GM12873 (cell line): ENCODE measurements around the gene ZAP70.

Experiments used
- TF ChIP-seq, protein P1 (sequence below): IDR thresholded peaks from 2 replicates; pipeline ENCODE4 v1.5.1; 2012; ENCODE audit warnings: low read depth, mild to moderate bottlenecking, moderate library complexity, low read length, control low read depth; ENCODE audit not compliant: insufficient read depth; ENCODE audit errors: missing control alignments

The ZAP70 gene

DNA sequence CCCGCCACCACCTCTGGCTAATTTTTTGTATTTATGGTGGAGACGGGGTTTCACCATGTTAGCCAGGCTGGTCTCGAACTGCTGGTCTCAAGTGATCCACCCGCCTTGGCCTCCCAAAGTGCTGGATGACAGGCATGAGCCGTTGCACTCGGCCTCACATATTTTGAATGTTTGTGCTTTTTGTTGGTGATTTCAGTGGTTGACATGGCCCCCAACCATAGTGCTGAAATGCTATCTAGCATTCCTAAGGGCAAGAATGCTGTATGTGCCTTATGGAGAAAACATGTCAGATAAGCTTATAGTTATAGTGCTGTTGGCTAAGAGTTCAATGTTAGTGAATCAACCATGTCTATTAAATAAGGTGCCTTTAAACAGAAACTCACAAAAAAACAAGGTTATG is 8.9 kb downstream of the ZAP70 start:
- TF ChIP-seq, protein P1, sequence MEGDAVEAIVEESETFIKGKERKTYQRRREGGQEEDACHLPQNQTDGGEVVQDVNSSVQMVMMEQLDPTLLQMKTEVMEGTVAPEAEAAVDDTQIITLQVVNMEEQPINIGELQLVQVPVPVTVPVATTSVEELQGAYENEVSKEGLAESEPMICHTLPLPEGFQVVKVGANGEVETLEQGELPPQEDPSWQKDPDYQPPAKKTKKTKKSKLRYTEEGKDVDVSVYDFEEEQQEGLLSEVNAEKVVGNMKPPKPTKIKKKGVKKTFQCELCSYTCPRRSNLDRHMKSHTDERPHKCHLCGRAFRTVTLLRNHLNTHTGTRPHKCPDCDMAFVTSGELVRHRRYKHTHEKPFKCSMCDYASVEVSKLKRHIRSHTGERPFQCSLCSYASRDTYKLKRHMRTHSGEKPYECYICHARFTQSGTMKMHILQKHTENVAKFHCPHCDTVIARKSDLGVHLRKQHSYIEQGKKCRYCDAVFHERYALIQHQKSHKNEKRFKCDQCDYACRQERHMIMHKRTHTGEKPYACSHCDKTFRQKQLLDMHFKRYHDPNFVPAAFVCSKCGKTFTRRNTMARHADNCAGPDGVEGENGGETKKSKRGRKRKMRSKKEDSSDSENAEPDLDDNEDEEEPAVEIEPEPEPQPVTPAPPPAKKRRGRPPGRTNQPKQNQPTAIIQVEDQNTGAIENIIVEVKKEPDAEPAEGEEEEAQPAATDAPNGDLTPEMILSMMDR = no peak

DNA sequence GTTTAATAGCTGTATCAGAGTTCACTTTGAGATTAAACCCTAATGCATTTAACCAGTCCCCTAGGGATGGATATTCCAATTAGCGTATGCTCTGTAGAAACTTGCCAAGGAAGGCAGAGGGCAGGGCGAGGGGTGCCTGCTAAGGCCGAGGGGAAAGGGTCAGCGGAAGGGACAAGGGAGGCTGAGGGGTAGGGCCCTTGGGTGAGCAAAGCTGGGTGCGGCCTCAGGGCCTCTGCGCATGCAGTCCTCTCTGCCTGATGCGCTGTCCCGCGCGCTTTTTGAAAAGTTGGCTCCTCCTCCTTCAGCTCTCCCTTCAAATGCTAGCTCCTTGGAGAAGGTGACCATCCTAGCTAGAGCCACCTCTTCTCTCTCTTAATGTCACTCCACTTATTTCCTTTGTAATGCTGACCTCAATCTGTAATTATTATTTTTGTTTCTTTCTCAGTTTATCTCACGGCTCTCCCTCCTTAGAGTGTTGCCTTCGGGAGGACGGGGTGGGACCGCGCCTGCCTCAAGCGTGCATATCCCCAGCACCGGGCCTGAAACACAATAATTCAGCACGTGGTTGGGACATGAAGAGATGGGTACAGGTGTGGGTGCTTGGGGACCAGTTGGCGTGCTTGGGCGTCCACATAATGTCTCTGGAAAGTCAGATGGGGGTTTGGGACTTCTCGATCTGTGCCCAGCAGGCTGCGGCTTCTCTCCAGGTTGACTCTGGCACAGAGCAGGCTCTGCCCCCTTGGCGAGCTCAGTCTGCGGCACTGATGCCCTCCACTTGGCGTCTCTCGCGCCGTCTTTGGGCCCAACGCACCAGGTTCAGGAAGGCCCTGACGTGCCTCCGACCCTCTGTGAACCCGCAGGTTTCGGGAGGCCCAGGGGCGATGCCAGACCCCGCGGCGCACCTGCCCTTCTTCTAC is 10.0 kb downstream of the ZAP70 start:
- TF ChIP-seq, protein P1 = no peak

DNA sequence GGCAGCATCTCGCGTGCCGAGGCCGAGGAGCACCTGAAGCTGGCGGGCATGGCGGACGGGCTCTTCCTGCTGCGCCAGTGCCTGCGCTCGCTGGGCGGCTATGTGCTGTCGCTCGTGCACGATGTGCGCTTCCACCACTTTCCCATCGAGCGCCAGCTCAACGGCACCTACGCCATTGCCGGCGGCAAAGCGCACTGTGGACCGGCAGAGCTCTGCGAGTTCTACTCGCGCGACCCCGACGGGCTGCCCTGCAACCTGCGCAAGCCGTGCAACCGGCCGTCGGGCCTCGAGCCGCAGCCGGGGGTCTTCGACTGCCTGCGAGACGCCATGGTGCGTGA is 10.7 kb downstream of the ZAP70 start:
- TF ChIP-seq, protein P1 = no peak

GRCh38 chr2:97724501-97724900 is 11.1 kb downstream of the ZAP70 start:
- TF ChIP-seq, protein P1 = no peak

DNA sequence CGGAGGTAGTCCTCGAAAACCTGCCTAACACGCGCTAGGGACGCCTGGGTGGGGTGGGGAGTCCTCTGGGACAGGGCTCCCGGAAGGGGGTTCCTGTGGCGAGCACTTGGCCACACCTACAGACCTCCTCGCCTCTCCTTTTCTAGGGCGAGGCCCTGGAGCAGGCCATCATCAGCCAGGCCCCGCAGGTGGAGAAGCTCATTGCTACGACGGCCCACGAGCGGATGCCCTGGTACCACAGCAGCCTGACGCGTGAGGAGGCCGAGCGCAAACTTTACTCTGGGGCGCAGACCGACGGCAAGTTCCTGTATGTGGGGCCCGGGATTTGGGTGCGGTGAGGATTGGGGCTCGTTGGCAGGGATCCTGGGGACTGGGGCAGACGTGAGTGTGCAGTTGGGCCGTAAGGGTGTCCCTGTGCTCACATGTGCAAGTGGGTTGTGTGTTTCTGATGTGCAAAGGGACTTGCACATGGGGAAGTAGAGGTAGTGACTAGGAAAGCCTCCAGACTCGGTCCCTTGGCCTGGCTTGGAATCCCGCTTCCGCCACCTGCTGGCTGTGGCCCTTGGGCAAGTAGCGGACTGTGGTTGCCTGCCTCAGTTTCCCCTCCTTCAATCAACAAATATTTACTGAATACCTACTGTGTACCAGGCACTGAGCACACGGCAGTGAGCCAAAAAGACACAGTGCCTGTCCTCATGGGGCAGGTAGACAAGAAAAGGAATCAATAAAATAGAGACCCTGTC is 11.7 kb downstream of the ZAP70 start:
- TF ChIP-seq, protein P1 = no peak

DNA sequence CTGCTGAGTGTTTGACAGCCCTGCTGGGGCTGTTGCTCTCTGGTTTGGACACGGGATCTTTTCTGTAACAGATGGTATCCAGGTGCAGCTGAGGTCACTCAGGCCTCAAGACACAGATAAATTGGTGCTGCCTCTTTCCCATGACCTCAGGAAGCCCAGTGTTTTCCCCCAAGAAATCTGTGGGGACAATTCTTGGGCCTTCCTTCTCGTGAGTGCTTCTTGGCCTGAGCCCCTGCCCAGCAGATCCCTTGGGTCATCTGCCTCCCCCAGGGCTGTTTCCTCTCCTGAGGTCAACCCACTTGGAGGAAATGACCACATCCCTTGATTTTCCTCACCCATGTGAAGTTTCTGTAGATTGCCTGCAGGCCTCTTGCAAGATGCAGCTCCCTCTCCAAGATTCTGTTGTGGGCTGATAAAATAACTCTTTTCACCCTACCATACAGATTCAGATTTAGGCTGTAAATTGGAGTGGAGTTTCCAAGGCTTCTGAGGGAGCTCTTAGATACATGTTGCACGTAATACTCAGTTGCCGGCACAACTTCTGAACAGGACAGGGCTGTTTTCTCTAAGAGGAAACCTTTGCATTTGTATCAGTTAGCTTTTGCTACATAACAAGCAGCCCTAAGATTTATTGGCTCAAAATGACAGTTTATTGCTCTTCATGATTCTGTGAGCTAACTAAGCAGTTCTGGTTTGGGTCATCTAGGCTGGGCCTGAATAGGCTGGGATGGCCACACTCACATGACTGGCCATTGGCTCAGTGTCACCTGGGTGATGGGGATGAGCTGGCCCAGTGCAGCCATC is 13.1 kb downstream of the ZAP70 start:
- TF ChIP-seq, protein P1 = no peak

DNA sequence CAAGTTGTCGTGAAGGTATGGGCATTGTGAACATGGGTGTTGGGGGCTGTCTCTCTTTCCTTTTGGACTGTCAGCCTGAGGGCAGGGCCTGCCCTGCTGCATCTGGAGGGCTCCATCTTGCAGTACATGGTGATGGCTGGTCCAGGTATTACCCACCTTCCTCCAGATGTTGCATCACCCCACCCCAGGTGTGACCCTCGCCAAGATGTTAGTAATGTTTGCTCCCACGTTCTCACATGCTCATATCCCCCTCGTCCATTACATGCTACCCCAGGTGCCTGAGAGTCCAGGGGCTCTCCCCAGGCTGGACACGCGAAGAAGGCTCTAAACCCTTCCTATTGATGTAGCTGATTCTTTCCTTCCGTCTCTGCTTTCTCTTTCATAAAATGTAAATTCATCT is 13.9 kb downstream of the ZAP70 start:
- TF ChIP-seq, protein P1 = no peak
